K562 (cell line): Measurements from ENCODE around the gene IARS1. TPM values are rescaled to one million over a fixed set of nuclear protein-coding genes. Genes with fewer than 3 reads are reported as not detected.

Experiments used
- BRCA1 ChIP-seq, 2 experiments: fragments of 450-650 bp in 1 of 2; sonication (generic) in 1 of 2; formaldehyde crosslinking in 1 of 2; IDR thresholded peaks; 2 replicates each; pipeline versions ENCODE4 v1.5.0 to v1.6.1; 2017 to 2020; ENCODE audit warnings: mild to moderate bottlenecking in 1 of 2, missing genetic modification reagents in 1 of 2
- CCAR2 ChIP-seq: fragments of 200-400 bp; formaldehyde crosslinking; IDR thresholded peaks from 2 replicates; pipeline ENCODE4 v1.6.1; 2017; ENCODE audit warnings: mild to moderate bottlenecking, low read depth, low read length
- GTF2E2 ChIP-seq: fragments of 200-800 bp; sonication (Bioruptor generic); IDR thresholded peaks from 2 replicates; pipeline ENCODE4 v1.6.1; 2016; ENCODE audit warnings: missing genetic modification characterization, missing compliant biosample characterization
- KDM5B ChIP-seq: fragments of 200-600 bp; sonication (generic); IDR thresholded peaks from 2 replicates; pipeline ENCODE4 v1.6.1; 2012; ENCODE audit warnings: low read depth, mild to moderate bottlenecking, moderate library complexity, low read length, control low read depth, inconsistent platforms; ENCODE audit not compliant: insufficient replicate concordance
- POLR2A ChIP-seq: fragments of 450-650 bp; conservative IDR thresholded peaks from 2 replicates; pipeline ENCODE4 v1.6.1; 2016
- SP1 ChIP-seq: sonication (generic); formaldehyde crosslinking; IDR thresholded peaks from 2 replicates; pipeline ENCODE4 v1.8.1; 2022; ENCODE audit warnings: mild to moderate bottlenecking, missing genetic modification reagents
- SRSF9 ChIP-seq: fragments of 200-400 bp; formaldehyde crosslinking; IDR thresholded peaks from 2 replicates; pipeline ENCODE4 v1.6.1; 2017; ENCODE audit warnings: low read depth, low read length, borderline replicate concordance
- TEAD1 ChIP-seq, 2 experiments: fragments of 450-650 bp in 1 of 2; sonication (generic) in 1 of 2; formaldehyde crosslinking; IDR thresholded peaks; 2 replicates each; pipeline versions ENCODE4 v1.4.0 to v1.8.0; 2020 to 2022; ENCODE audit warnings: mild to moderate bottlenecking in 2 of 2, missing genetic modification reagents in 1 of 2
- TRIM28 ChIP-seq: fragments of 450-650 bp; IDR thresholded peaks from 2 replicates; pipeline ENCODE4 v1.6.1; 2017
- TSC22D4 ChIP-seq: fragments of 450-650 bp; IDR thresholded peaks from 2 replicates; pipeline ENCODE4 v1.6.1; 2016; ENCODE audit warnings: missing genetic modification characterization, missing biosample characterization, control low read depth
- WHSC1 ChIP-seq: IDR thresholded peaks from one replicate; pipeline ENCODE4 v1.6.1; 2012; ENCODE audit warnings: low read length, control low read depth, inconsistent platforms
- ZNF431 ChIP-seq: sonication (generic); formaldehyde crosslinking; IDR thresholded peaks from 2 replicates; pipeline ENCODE4 v1.8.0; 2022; ENCODE audit warnings: mild to moderate bottlenecking, missing genetic modification reagents
- ZNF551 ChIP-seq: fragments of 250-450 bp; sonication (Bioruptor Pico); IDR thresholded peaks from 2 replicates; pipeline ENCODE4 v1.5.0; 2021; ENCODE audit warnings: mild to moderate bottlenecking, moderate library complexity
- polyA plus RNA-seq, 8 experiments: library from polyadenylated mRNA; depleted of rRNA in 4 of 8; stranded (reverse) in 5 of 8; unstranded in 3 of 8; fragments of >200 nt; fragmentation: Nextera tagmentation in 2 of 8; fragmentation: Illumina TruSeq in 1 of 8; extraction: Ambion mirVana in 2 of 8; extraction: Trizol in 1 of 8; gene quantifications; 2 replicates each; pipeline versions ENCODE4 v1.2.1 to v1.2.3, GENCODE V29; 2011 to 2014; ENCODE audit warnings: inconsistent platforms in 1 of 8, missing spikeins in 1 of 8
- total RNA-seq, 7 experiments: library from RNA; depleted of rRNA in 6 of 7; stranded (reverse); fragments of >200 nt in 6 of 7; fragmentation: Illumina TruSeq in 2 of 7; extraction: Trizol in 2 of 7; gene quantifications; 2 replicates each; pipeline versions ENCODE4 v1.2.1 to v1.2.3, GENCODE V29; 2011 to 2021; ENCODE audit warnings: low replicate concordance in 1 of 7
- TF ChIP-seq, protein P1 (sequence below): sonication (generic); formaldehyde crosslinking; IDR thresholded peaks from 2 replicates; pipeline ENCODE4 v1.8.0; 2022; ENCODE audit warnings: mild to moderate bottlenecking, missing genetic modification reagents
- TF ChIP-seq, protein P2 (sequence below): sonication (generic); formaldehyde crosslinking; IDR thresholded peaks from 2 replicates; pipeline ENCODE4 v1.8.1; 2023; ENCODE audit warnings: mild to moderate bottlenecking, missing genetic modification reagents, moderate library complexity
- TF ChIP-seq, protein P3 (sequence below): fragments of 250-450 bp; sonication (Bioruptor Pico); IDR thresholded peaks from 2 replicates; pipeline ENCODE4 v1.4.0; 2020; ENCODE audit warnings: mild to moderate bottlenecking, moderate library complexity, borderline replicate concordance
- TF ChIP-seq, protein P4 (sequence below), 2 experiments: fragments of 200-800 bp in 1 of 2; sonication (Bioruptor generic) in 1 of 2; sonication (generic) in 1 of 2; formaldehyde crosslinking in 1 of 2; IDR thresholded peaks in 1 of 2; conservative IDR thresholded peaks in 1 of 2; 2 replicates each; pipeline versions ENCODE4 v1.5.0 to v1.6.1; 2016 to 2020; ENCODE audit warnings: missing compliant biosample characterization in 1 of 2, missing genetic modification characterization in 1 of 2, missing genetic modification reagents in 1 of 2

Gene IARS1
- total and polyA plus RNA-seq, 9 of the 15 experiments (the other 6 are each of a cell fraction or from before 2014, with no cell fraction given) = 119 to 371 (median 234) TPM

DNA sequence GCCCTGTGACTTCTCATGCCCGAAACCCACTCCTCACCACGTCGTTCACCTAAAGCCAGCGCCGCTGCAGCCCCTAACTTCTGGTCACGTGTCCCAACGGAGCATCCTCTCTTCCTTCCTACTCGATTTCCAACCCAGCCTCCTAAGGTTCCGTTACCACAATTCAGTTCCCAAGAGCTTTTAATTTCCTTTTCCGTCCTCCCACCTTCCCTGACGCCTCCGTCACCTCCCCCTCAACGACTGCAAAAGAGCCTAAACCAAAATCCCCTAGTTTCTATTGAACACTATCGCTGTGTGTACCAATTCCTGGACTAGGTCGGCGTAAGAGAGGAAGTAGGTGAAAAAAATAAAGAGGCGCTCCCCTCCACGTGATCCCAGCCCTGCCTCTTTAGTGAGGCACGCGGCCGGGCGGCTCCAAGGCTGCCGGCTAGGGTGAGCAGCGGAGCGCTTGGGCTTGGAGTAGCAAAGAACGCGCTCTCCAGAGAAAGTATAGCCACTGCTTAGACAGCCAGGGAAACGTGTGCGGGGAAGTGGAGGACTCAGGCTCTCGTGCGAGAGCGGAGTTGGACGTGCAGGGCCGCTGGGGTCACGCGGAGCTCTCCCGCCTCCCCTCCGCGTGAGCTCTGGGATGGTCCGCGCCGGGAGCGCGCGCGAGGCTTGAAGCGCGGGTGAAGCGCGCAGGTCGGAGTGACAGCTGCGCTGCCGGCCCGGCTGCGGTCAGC, 31.9 kb upstream of the IARS1 start, which contains the start of the genes CENPP and NOL8 (continued):
- TF ChIP-seq SP1 (CRISPR knock-in tag) (peak; percentile 75), WHSC1 (no peak), TRIM28 (peak; percentile 77; the same call in 1 of the 2 replicates), GTF2E2 (peak; percentile 97), POLR2A (peak; percentile 89), SRSF9 (no peak), ZNF551 (CRISPR knock-in tag) (no peak), TEAD1 (CRISPR knock-in tag; IDR thresholded peaks at IDR 0.05) (peak in 1 of 2 experiments; percentile 27; a peak in 1 of 4 replicates), ZNF431 (no peak), KDM5B (peak; percentile 62), TSC22D4 (tag) (no peak), CCAR2 (0 out of 2 replicates have a peak, but pooled peaks have one; percentile 41), BRCA1 (IDR thresholded peaks at IDR 0.05) (no peak), BRCA1 (CRISPR knock-in tag; IDR thresholded peaks at IDR 0.05) (no peak)
- TF ChIP-seq, protein P1, sequence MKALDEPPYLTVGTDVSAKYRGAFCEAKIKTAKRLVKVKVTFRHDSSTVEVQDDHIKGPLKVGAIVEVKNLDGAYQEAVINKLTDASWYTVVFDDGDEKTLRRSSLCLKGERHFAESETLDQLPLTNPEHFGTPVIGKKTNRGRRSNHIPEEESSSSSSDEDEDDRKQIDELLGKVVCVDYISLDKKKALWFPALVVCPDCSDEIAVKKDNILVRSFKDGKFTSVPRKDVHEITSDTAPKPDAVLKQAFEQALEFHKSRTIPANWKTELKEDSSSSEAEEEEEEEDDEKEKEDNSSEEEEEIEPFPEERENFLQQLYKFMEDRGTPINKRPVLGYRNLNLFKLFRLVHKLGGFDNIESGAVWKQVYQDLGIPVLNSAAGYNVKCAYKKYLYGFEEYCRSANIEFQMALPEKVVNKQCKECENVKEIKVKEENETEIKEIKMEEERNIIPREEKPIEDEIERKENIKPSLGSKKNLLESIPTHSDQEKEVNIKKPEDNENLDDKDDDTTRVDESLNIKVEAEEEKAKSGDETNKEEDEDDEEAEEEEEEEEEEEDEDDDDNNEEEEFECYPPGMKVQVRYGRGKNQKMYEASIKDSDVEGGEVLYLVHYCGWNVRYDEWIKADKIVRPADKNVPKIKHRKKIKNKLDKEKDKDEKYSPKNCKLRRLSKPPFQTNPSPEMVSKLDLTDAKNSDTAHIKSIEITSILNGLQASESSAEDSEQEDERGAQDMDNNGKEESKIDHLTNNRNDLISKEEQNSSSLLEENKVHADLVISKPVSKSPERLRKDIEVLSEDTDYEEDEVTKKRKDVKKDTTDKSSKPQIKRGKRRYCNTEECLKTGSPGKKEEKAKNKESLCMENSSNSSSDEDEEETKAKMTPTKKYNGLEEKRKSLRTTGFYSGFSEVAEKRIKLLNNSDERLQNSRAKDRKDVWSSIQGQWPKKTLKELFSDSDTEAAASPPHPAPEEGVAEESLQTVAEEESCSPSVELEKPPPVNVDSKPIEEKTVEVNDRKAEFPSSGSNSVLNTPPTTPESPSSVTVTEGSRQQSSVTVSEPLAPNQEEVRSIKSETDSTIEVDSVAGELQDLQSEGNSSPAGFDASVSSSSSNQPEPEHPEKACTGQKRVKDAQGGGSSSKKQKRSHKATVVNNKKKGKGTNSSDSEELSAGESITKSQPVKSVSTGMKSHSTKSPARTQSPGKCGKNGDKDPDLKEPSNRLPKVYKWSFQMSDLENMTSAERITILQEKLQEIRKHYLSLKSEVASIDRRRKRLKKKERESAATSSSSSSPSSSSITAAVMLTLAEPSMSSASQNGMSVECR = peak; percentile 65
- TF ChIP-seq, protein P2, sequence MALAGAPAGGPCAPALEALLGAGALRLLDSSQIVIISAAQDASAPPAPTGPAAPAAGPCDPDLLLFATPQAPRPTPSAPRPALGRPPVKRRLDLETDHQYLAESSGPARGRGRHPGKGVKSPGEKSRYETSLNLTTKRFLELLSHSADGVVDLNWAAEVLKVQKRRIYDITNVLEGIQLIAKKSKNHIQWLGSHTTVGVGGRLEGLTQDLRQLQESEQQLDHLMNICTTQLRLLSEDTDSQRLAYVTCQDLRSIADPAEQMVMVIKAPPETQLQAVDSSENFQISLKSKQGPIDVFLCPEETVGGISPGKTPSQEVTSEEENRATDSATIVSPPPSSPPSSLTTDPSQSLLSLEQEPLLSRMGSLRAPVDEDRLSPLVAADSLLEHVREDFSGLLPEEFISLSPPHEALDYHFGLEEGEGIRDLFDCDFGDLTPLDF = peak; percentile 91
- TF ChIP-seq, protein P3, sequence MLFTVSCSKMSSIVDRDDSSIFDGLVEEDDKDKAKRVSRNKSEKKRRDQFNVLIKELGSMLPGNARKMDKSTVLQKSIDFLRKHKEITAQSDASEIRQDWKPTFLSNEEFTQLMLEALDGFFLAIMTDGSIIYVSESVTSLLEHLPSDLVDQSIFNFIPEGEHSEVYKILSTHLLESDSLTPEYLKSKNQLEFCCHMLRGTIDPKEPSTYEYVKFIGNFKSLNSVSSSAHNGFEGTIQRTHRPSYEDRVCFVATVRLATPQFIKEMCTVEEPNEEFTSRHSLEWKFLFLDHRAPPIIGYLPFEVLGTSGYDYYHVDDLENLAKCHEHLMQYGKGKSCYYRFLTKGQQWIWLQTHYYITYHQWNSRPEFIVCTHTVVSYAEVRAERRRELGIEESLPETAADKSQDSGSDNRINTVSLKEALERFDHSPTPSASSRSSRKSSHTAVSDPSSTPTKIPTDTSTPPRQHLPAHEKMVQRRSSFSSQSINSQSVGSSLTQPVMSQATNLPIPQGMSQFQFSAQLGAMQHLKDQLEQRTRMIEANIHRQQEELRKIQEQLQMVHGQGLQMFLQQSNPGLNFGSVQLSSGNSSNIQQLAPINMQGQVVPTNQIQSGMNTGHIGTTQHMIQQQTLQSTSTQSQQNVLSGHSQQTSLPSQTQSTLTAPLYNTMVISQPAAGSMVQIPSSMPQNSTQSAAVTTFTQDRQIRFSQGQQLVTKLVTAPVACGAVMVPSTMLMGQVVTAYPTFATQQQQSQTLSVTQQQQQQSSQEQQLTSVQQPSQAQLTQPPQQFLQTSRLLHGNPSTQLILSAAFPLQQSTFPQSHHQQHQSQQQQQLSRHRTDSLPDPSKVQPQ = peak; percentile 97
- TF ChIP-seq, protein P4, sequence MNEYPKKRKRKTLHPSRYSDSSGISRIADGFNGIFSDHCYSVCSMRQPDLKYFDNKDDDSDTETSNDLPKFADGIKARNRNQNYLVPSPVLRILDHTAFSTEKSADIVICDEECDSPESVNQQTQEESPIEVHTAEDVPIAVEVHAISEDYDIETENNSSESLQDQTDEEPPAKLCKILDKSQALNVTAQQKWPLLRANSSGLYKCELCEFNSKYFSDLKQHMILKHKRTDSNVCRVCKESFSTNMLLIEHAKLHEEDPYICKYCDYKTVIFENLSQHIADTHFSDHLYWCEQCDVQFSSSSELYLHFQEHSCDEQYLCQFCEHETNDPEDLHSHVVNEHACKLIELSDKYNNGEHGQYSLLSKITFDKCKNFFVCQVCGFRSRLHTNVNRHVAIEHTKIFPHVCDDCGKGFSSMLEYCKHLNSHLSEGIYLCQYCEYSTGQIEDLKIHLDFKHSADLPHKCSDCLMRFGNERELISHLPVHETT (CRISPR knock-in tag; conservative IDR thresholded peaks at IDR 0.05 in 1 of 2, IDR thresholded peaks at IDR 0.05 in 1 of 2) = peak in 1 of 2 experiments; percentile 43; a peak in 1 of 4 replicates
